Liver (tissue), 3 donors: ENCODE data around the gene FBN3.

Experiments used
- EGR1 ChIP-seq, 2 donors: IDR thresholded peaks; 2 replicates each; pipeline ENCODE4 v1.6.1; 2016 to 2018; ENCODE audit warnings: antibody characterized with exemption in 2 of 2, low read depth in 2 of 2
- FOXA1 ChIP-seq: IDR thresholded peaks from 2 replicates; pipeline ENCODE4 v1.6.1; 2016; ENCODE audit warnings: antibody characterized with exemption
- HNF4G ChIP-seq: IDR thresholded peaks from 2 replicates; pipeline ENCODE4 v1.6.1; 2016; ENCODE audit warnings: antibody characterized with exemption
- JUND ChIP-seq, 2 donors: IDR thresholded peaks; 2 replicates each; pipeline ENCODE4 v1.6.1; 2016; ENCODE audit warnings: antibody characterized with exemption in 2 of 2
- NR2F2 ChIP-seq: IDR thresholded peaks from 2 replicates; pipeline ENCODE4 v1.6.1; 2016; ENCODE audit warnings: antibody characterized with exemption
- RAD21 ChIP-seq, 2 donors: IDR thresholded peaks; 2 replicates each; pipeline ENCODE4 v1.6.1; 2016; ENCODE audit warnings: antibody characterized with exemption in 2 of 2, mild to moderate bottlenecking in 2 of 2
- SP1 ChIP-seq: IDR thresholded peaks from 2 replicates; pipeline ENCODE4 v1.6.1; 2018; ENCODE audit warnings: antibody characterized with exemption, mild to moderate bottlenecking
- TAF1 ChIP-seq: conservative IDR thresholded peaks from 2 replicates; pipeline ENCODE4 v1.6.1; 2016; ENCODE audit warnings: antibody characterized with exemption, mild to moderate bottlenecking
- YY1 ChIP-seq: IDR thresholded peaks from 2 replicates; pipeline ENCODE4 v1.6.1; 2016; ENCODE audit warnings: antibody characterized with exemption, mild to moderate bottlenecking
- TF ChIP-seq, protein P1 (sequence below): IDR thresholded peaks from 2 replicates; pipeline ENCODE4 v1.6.1; 2016; ENCODE audit warnings: antibody characterized with exemption
- TF ChIP-seq, protein P2 (sequence below): IDR thresholded peaks from 2 replicates; pipeline ENCODE4 v1.6.1; 2016; ENCODE audit warnings: antibody characterized with exemption, mild to moderate bottlenecking
- TF ChIP-seq, protein P3 (sequence below): fragments of 150-350 bp; IDR thresholded peaks from 2 replicates; pipeline ENCODE4 v1.5.1; 2017; ENCODE audit warnings: improper control_type of control experiment, low read depth, low read length; ENCODE audit not compliant: missing input control
- TF ChIP-seq, protein P4 (sequence below): IDR thresholded peaks from 2 replicates; pipeline ENCODE4 v1.6.1; 2016; ENCODE audit warnings: antibody characterized with exemption
- TF ChIP-seq, protein P5 (sequence below): IDR thresholded peaks from 2 replicates; pipeline ENCODE4 v1.6.1; 2016; ENCODE audit warnings: antibody characterized with exemption
- donor health status: healthy.
- donor health status: healthy.

DNA sequence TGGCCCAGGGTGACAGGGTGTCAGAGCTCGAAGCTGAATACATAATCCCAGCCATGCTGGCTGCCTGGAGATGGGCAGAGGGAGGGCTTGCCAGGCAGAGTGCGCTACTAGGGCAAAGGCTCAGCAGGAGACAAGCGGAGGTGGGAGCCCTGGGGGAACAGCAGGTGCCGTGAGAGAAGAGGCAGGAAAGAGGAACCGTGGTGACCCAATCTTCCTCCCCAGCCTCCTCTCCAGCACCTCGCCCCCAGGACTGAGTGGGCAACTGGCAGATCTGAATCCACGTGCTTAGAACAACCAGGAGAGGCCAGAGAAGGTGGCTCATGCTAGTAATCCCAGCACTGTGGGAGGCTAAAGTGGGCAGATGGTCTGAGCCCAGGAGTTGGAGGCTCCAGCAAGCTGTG lies 107.9 kb downstream of the FBN3 start:
- TF ChIP-seq, protein P1, sequence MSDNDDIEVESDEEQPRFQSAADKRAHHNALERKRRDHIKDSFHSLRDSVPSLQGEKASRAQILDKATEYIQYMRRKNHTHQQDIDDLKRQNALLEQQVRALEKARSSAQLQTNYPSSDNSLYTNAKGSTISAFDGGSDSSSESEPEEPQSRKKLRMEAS: no peak
- TF ChIP-seq, protein P2, sequence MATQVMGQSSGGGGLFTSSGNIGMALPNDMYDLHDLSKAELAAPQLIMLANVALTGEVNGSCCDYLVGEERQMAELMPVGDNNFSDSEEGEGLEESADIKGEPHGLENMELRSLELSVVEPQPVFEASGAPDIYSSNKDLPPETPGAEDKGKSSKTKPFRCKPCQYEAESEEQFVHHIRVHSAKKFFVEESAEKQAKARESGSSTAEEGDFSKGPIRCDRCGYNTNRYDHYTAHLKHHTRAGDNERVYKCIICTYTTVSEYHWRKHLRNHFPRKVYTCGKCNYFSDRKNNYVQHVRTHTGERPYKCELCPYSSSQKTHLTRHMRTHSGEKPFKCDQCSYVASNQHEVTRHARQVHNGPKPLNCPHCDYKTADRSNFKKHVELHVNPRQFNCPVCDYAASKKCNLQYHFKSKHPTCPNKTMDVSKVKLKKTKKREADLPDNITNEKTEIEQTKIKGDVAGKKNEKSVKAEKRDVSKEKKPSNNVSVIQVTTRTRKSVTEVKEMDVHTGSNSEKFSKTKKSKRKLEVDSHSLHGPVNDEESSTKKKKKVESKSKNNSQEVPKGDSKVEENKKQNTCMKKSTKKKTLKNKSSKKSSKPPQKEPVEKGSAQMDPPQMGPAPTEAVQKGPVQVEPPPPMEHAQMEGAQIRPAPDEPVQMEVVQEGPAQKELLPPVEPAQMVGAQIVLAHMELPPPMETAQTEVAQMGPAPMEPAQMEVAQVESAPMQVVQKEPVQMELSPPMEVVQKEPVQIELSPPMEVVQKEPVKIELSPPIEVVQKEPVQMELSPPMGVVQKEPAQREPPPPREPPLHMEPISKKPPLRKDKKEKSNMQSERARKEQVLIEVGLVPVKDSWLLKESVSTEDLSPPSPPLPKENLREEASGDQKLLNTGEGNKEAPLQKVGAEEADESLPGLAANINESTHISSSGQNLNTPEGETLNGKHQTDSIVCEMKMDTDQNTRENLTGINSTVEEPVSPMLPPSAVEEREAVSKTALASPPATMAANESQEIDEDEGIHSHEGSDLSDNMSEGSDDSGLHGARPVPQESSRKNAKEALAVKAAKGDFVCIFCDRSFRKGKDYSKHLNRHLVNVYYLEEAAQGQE: no peak
- TF ChIP-seq YY1 (no peak), JUND (IDR thresholded peaks at IDR 0.05) (no peak), NR2F2 (no peak), TAF1 (no peak), RAD21 (IDR thresholded peaks at IDR 0.05) (no peak), EGR1 (IDR thresholded peaks at IDR 0.05; ENCODE audit: low read depth in 2 of 2) (no peak), FOXA1 (no peak), HNF4G (no peak), SP1 (no peak)
- TF ChIP-seq, protein P3, sequence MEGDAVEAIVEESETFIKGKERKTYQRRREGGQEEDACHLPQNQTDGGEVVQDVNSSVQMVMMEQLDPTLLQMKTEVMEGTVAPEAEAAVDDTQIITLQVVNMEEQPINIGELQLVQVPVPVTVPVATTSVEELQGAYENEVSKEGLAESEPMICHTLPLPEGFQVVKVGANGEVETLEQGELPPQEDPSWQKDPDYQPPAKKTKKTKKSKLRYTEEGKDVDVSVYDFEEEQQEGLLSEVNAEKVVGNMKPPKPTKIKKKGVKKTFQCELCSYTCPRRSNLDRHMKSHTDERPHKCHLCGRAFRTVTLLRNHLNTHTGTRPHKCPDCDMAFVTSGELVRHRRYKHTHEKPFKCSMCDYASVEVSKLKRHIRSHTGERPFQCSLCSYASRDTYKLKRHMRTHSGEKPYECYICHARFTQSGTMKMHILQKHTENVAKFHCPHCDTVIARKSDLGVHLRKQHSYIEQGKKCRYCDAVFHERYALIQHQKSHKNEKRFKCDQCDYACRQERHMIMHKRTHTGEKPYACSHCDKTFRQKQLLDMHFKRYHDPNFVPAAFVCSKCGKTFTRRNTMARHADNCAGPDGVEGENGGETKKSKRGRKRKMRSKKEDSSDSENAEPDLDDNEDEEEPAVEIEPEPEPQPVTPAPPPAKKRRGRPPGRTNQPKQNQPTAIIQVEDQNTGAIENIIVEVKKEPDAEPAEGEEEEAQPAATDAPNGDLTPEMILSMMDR: no peak
- TF ChIP-seq, protein P4, sequence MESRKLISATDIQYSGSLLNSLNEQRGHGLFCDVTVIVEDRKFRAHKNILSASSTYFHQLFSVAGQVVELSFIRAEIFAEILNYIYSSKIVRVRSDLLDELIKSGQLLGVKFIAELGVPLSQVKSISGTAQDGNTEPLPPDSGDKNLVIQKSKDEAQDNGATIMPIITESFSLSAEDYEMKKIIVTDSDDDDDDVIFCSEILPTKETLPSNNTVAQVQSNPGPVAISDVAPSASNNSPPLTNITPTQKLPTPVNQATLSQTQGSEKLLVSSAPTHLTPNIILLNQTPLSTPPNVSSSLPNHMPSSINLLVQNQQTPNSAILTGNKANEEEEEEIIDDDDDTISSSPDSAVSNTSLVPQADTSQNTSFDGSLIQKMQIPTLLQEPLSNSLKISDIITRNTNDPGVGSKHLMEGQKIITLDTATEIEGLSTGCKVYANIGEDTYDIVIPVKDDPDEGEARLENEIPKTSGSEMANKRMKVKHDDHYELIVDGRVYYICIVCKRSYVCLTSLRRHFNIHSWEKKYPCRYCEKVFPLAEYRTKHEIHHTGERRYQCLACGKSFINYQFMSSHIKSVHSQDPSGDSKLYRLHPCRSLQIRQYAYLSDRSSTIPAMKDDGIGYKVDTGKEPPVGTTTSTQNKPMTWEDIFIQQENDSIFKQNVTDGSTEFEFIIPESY: no peak
- TF ChIP-seq, protein P5, sequence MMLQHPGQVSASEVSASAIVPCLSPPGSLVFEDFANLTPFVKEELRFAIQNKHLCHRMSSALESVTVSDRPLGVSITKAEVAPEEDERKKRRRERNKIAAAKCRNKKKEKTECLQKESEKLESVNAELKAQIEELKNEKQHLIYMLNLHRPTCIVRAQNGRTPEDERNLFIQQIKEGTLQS: no peak
